HL-60/S4 treated with retinoic acid at 250 ng/mL for 4 days and 3 days (cell line): Measurements from ENCODE around the gene DOCK9.
"Not testable (repeated sequence)": the region's sequence is repeated elsewhere in the genome, so short reads cannot be mapped to it uniquely, and the experiment has no call there.

Experiments
- in situ Hi-C: fragments of 300-500 bp; cut with MboI; formaldehyde crosslinking; loops from 2 replicates; pipeline ENCODE4 v1.7.0; 2022; ENCODE audit warnings: low sequenced_read_pairs

DOCK9 gene

GRCh38 chr13:98918771-98919170 is 59.1 kb downstream of the DOCK9 start:
- in situ Hi-C loops: no loop called here

- in situ Hi-C loops: no loop called here
These were observed 60.7 kb downstream of the DOCK9 start for GRCh38 chr13:98917116-98917515.

- in situ Hi-C loops: no loop called here
These were observed 61.5 kb downstream of the DOCK9 start for GRCh38 chr13:98916403-98916802.

- in situ Hi-C loops: no loop called here
These were observed 61.9 kb downstream of the DOCK9 start for GRCh38 chr13:98915981-98916380.

- in situ Hi-C loops: no loop called here
These were observed 62.3 kb downstream of the DOCK9 start for GRCh38 chr13:98915563-98915962.

GRCh38 chr13:98913741-98914140 is 64.1 kb downstream of the DOCK9 start:
- in situ Hi-C loops: no loop called here

GRCh38 chr13:98912846-98913245 is 65.0 kb downstream of the DOCK9 start:
- in situ Hi-C loops: no loop called here

GRCh38 chr13:98910501-98910951 is 67.3 kb downstream of the DOCK9 start:
- in situ Hi-C loops: no loop called here

- in situ Hi-C loops: no loop called here
These were observed 68.8 kb downstream of the DOCK9 start for GRCh38 chr13:98909016-98909415.

GRCh38 chr13:98906746-98907502 is 70.9 kb downstream of the DOCK9 start:
- in situ Hi-C loops: no loop called here

GRCh38 chr13:98905199-98905598 is 72.7 kb downstream of the DOCK9 start:
- in situ Hi-C loops: no loop called here

GRCh38 chr13:98900442-98900841 is 77.4 kb downstream of the DOCK9 start:
- in situ Hi-C loops: no loop called here

- in situ Hi-C loops: no loop called here
These were observed 80.2 kb downstream of the DOCK9 start for GRCh38 chr13:98897706-98898105.

GRCh38 chr13:98896868-98897144 is 81.1 kb downstream of the DOCK9 start:
- in situ Hi-C loops: no loop called here

- in situ Hi-C loops: no loop called here
These were observed 81.6 kb downstream of the DOCK9 start for GRCh38 chr13:98896083-98896867.

GRCh38 chr13:98894814-98895213 is 83.0 kb downstream of the DOCK9 start:
- in situ Hi-C loops: not testable (repeated sequence)

GRCh38 chr13:98893371-98893770 is 84.5 kb downstream of the DOCK9 start:
- in situ Hi-C loops: no loop called here

GRCh38 chr13:98892821-98893220 is 85.0 kb downstream of the DOCK9 start:
- in situ Hi-C loops: no loop called here

- in situ Hi-C loops: no loop called here
These were observed 85.8 kb downstream of the DOCK9 start for GRCh38 chr13:98892077-98892476.

GRCh38 chr13:98890925-98891324 is 86.9 kb downstream of the DOCK9 start:
- in situ Hi-C loops: no loop called here

- in situ Hi-C loops: no loop called here
These were observed 87.7 kb downstream of the DOCK9 start for GRCh38 chr13:98890186-98890585.

- in situ Hi-C loops: no loop called here
These were observed 88.3 kb downstream of the DOCK9 start for GRCh38 chr13:98889419-98890085.
